HepG2 (cell line): ENCODE results near the gene DNAJC2. TPM values are rescaled to one million over a fixed set of nuclear protein-coding genes. Genes with fewer than 3 reads are reported as not detected.

ENCODE experiments used
- polyA plus RNA-seq, 8 experiments: library from polyadenylated mRNA; depleted of rRNA in 3 of 8; stranded (reverse) in 7 of 8; unstranded in 1 of 8; fragments of >200 nt; fragmentation: Illumina TruSeq in 4 of 8; extraction: Trizol in 4 of 8; gene quantifications; 2 replicates each; pipeline versions ENCODE4 v1.2.1 to v1.2.3, GENCODE V29; 2011 to 2016; ENCODE audit warnings: low read depth in 4 of 8, missing spikeins in 1 of 8, mixed read lengths in 1 of 8; ENCODE audit not compliant: insufficient read depth in 1 of 8
- small RNA-seq, 3 experiments: library from RNA; depleted of rRNA; stranded (forward); fragments of <200 nt; gene quantifications; one replicate each; pipeline ENCODE3, GENCODE V24; 2012; ENCODE audit warnings: low read depth in 2 of 3, low replicate concordance in 1 of 3; ENCODE audit not compliant: insufficient read length in 3 of 3, insufficient read depth in 2 of 3
- total RNA-seq, 5 experiments: library from RNA; depleted of rRNA; stranded (reverse); fragments of >200 nt; fragmentation: Illumina TruSeq; extraction: Trizol; gene quantifications; 2 replicates each; pipeline ENCODE4 v1.2.3, GENCODE V29; 2016; ENCODE audit warnings: low read depth in 1 of 5

DNAJC2 gene
- total and polyA plus RNA-seq, 2 of the 13 experiments (the other 11 are each of a cell fraction or from before 2014, with no cell fraction given): 19.6 to 42.0 TPM

Small RNA genes within 50 kb of the gene (small RNA-seq; reads per million reads assigned to genes)
- 0 reads per million in 3 experiments for gene RPS29P16

Other genes starting within 250 kb of the DNAJC2 start
- 5.6 and 6.8 TPM in 2 replicates for gene NAPEPLD, start 195.7 kb downstream of the DNAJC2 start, total RNA-seq (2016; rRNA removed; fragmentation: Illumina TruSeq; extraction: Trizol)
- 3.2 and 3.4 TPM in 2 replicates for gene NAPEPLD, start 195.7 kb downstream of the DNAJC2 start, polyA plus RNA-seq (2011; rRNA removed)
- gene PMPCB, start 47.3 kb downstream of the DNAJC2 start, total RNA-seq (2016; rRNA removed; fragmentation: Illumina TruSeq; extraction: Trizol): 75.9 and 80.8 TPM in 2 replicates
- gene PMPCB, start 47.3 kb downstream of the DNAJC2 start, polyA plus RNA-seq (2011; rRNA removed): 94.2 and 124 TPM in 2 replicates
- gene PSMC2, start 2.9 kb upstream of the DNAJC2 start, total RNA-seq (2016; rRNA removed; fragmentation: Illumina TruSeq; extraction: Trizol): 181 and 288 TPM in 2 replicates
- 70.3 and 89.9 TPM in 2 replicates for gene PSMC2, start 2.9 kb upstream of the DNAJC2 start, polyA plus RNA-seq (2011; rRNA removed)
- gene SLC26A5, start 101.4 kb upstream of the DNAJC2 start, total RNA-seq (2016; rRNA removed; fragmentation: Illumina TruSeq; extraction: Trizol): 0.11 TPM in 1 of 2 replicates, not detected in the other
- gene SLC26A5, start 101.4 kb upstream of the DNAJC2 start, polyA plus RNA-seq (2011; rRNA removed): 0.04 and 0.08 TPM in 2 replicates